Activated T-cell treated with anti-CD3 and anti-CD28 coated beads for 24 hours (primary cell): ENCODE data around the gene ZCCHC13.
"Not testable (repeated sequence)": the region's sequence is repeated elsewhere in the genome, so short reads cannot be mapped to it uniquely, and the experiment has no call there.

Experiments used
- DNase-seq: peaks from one replicate; pipeline ENCODE4 v3.0.0-alpha.2; 2020; ENCODE audit warnings: low read depth

Gene ZCCHC13

GRCh38 chrX:74324131-74324530 is 20.2 kb downstream of the ZCCHC13 start:
- DNase-seq = no peak

GRCh38 chrX:74325130-74326059 is 21.4 kb downstream of the ZCCHC13 start:
- DNase-seq = no peak

GRCh38 chrX:74338852-74339251 is 34.9 kb downstream of the ZCCHC13 start:
- DNase-seq = no peak

GRCh38 chrX:74340051-74340450 is 36.1 kb downstream of the ZCCHC13 start:
- no peak for DNase-seq

GRCh38 chrX:74342211-74342610 is 38.2 kb downstream of the ZCCHC13 start:
- DNase-seq = not testable (repeated sequence)

GRCh38 chrX:74343343-74344279 is 39.6 kb downstream of the ZCCHC13 start:
- DNase-seq = peak; percentile 6

- no peak for DNase-seq
These were observed 40.3 kb downstream of the ZCCHC13 start for GRCh38 chrX:74344280-74344622.

GRCh38 chrX:74346088-74346487 is 42.1 kb downstream of the ZCCHC13 start:
- no peak for DNase-seq

- DNase-seq = no peak
These were observed 45.4 kb downstream of the ZCCHC13 start for GRCh38 chrX:74349387-74349786.

GRCh38 chrX:74351760-74352159 is 47.8 kb downstream of the ZCCHC13 start:
- no peak for DNase-seq

- DNase-seq = no peak
These were observed 50.0 kb downstream of the ZCCHC13 start for GRCh38 chrX:74353984-74354383.
